C4-2B (cell line): ENCODE results near the gene CDCA7L.

Experiments
- CTCF ChIP-seq: fragments of 450-650 bp; conservative IDR thresholded peaks from 2 replicates; pipeline ENCODE4 v1.5.1; 2017; ENCODE audit warnings: mild to moderate bottlenecking
- ZFX ChIP-seq: fragments of 450-650 bp; IDR thresholded peaks from 2 replicates; pipeline ENCODE4 v1.6.1; 2017

DNA sequence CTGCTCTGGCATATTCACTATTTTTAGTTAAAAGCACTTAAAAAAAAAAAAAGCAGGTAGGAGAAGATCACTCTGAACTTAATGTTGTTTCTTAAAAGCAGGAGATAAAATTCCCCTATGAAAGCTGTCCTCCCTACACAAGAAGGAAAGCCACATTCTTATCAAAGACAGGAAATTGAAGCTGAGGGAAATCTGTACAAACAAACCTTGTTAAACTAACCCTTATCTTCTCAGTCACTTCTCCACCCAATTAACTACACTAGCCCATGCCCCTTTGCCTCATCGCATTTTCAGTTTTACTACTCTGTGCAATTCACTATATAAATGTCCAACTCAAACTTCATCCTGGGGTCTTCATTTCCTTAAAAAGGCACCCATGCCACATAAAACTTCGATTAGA lies 2.7 kb upstream of the CDCA7L start:
- TF ChIP-seq CTCF (no peak), ZFX (no peak)
